Cardiac fibroblast (primary cell): ENCODE measurements around the gene RAB3B.
A peak's percentile ranks its signal among the peaks of the same experiment; 100 is the strongest.

Experiments
- DNase-seq, 2 donors: peaks; one replicate each; pipeline versions ENCODE4 v3.0.0 to v3.0.0-alpha.2; 2010; ENCODE audit warnings: low read depth in 2 of 2
- H3K4me3 ChIP-seq, 2 donors: replicated peaks in 1 of 2; 1 replicate in 1 of 2; 2 replicates in 1 of 2; pipeline ENCODE4 v1.5.1; 2011; ENCODE audit warnings: low read depth in 2 of 2, low read length in 2 of 2, mild to moderate bottlenecking in 2 of 2, moderate library complexity in 1 of 2
- CTCF ChIP-seq: IDR thresholded peaks from one replicate; pipeline ENCODE4 v1.5.1; 2011; ENCODE audit warnings: low read depth, mild to moderate bottlenecking, low read length, inconsistent platforms

The RAB3B gene

GRCh38 chr1:51861669-51862068 lies 128.8 kb downstream of the RAB3B start:
- H3K4me3 ChIP-seq: no peak overlapping the region
- TF ChIP-seq CTCF: no peak
- DNase-seq: peak in 1 of 2 donors; percentile 27

GRCh38 chr1:51859735-51860134 lies 130.8 kb downstream of the RAB3B start:
- no peak for DNase-seq
- no peak for TF ChIP-seq CTCF
- H3K4me3 ChIP-seq: no peak overlapping the region

GRCh38 chr1:51859333-51859732 lies 131.2 kb downstream of the RAB3B start:
- TF ChIP-seq CTCF: no peak
- no peak overlapping the region for H3K4me3 ChIP-seq
- no peak for DNase-seq

- H3K4me3 ChIP-seq: no peak overlapping the region
- no peak for DNase-seq
- no peak for TF ChIP-seq CTCF
Measured at GRCh38 chr1:51858892-51859291, 131.6 kb downstream of the RAB3B start.
